Hepatic stellate cell (primary cell): ENCODE measurements around the gene PMAIP1.

Experiments
- DNase-seq: peaks from one replicate; pipeline ENCODE4 v3.0.0; 2011; ENCODE audit warnings: low spot score

The PMAIP1 gene

GRCh38 chr18:59915606-59916005, 15.8 kb downstream of the PMAIP1 start:
- DNase-seq, result no peak

- no peak for DNase-seq
These were observed 16.9 kb downstream of the PMAIP1 start for GRCh38 chr18:59916746-59917145.

- DNase-seq, result no peak
These were observed 17.6 kb downstream of the PMAIP1 start for GRCh38 chr18:59917422-59917821.

- no peak for DNase-seq
These were observed 18.5 kb downstream of the PMAIP1 start for GRCh38 chr18:59918320-59918755.

- DNase-seq, result no peak
These were observed 19.2 kb downstream of the PMAIP1 start for GRCh38 chr18:59918997-59919396.

- DNase-seq, result no peak
These were observed 21.6 kb downstream of the PMAIP1 start for GRCh38 chr18:59921384-59921891.

- no peak for DNase-seq
These were observed 23.9 kb downstream of the PMAIP1 start for GRCh38 chr18:59923539-59924196.

GRCh38 chr18:59926131-59926530, 26.3 kb downstream of the PMAIP1 start:
- no peak for DNase-seq

- no peak for DNase-seq
These were observed 27.5 kb downstream of the PMAIP1 start for GRCh38 chr18:59927246-59927825.

GRCh38 chr18:59928201-59928600, 28.4 kb downstream of the PMAIP1 start:
- DNase-seq, result no peak

- no peak for DNase-seq
These were observed 30.0 kb downstream of the PMAIP1 start for GRCh38 chr18:59929621-59930295.

- DNase-seq, result no peak
These were observed 32.6 kb downstream of the PMAIP1 start for GRCh38 chr18:59932401-59932800.

GRCh38 chr18:59938676-59939075, 38.9 kb downstream of the PMAIP1 start:
- DNase-seq, result no peak

- DNase-seq, result no peak
These were observed 39.3 kb downstream of the PMAIP1 start for GRCh38 chr18:59939127-59939526.

GRCh38 chr18:59940068-59940467, 40.3 kb downstream of the PMAIP1 start:
- no peak for DNase-seq

- no peak for DNase-seq
These were observed 41.5 kb downstream of the PMAIP1 start for GRCh38 chr18:59941331-59941730.

- DNase-seq, result no peak
These were observed 42.8 kb downstream of the PMAIP1 start for GRCh38 chr18:59942601-59943000.

- no peak for DNase-seq
These were observed 45.7 kb downstream of the PMAIP1 start for GRCh38 chr18:59945544-59945943.

GRCh38 chr18:59950215-59950944, 50.6 kb downstream of the PMAIP1 start:
- no peak for DNase-seq

- DNase-seq, result no peak
These were observed 51.8 kb downstream of the PMAIP1 start for GRCh38 chr18:59951591-59951990.

GRCh38 chr18:59952283-59953007, 52.6 kb downstream of the PMAIP1 start:
- DNase-seq, result no peak
